Stimulated activated CD8-positive, alpha-beta memory T cell treated with anti-CD3 and anti-CD28 coated beads, Interleukin-4, amount 100 ng/mL, for 48 hours (primary cell): ENCODE measurements around the gene HORMAD1.
A peak's percentile ranks its signal among the peaks of the same experiment; 100 is the strongest.
"Not testable (repeated sequence)": the region's sequence is repeated elsewhere in the genome, so short reads cannot be mapped to it uniquely, and the experiment has no call there.

Experiments
- DNase-seq: peaks from one replicate; pipeline ENCODE4 v3.0.0-alpha.2; 2020

HORMAD1 gene

DNA sequence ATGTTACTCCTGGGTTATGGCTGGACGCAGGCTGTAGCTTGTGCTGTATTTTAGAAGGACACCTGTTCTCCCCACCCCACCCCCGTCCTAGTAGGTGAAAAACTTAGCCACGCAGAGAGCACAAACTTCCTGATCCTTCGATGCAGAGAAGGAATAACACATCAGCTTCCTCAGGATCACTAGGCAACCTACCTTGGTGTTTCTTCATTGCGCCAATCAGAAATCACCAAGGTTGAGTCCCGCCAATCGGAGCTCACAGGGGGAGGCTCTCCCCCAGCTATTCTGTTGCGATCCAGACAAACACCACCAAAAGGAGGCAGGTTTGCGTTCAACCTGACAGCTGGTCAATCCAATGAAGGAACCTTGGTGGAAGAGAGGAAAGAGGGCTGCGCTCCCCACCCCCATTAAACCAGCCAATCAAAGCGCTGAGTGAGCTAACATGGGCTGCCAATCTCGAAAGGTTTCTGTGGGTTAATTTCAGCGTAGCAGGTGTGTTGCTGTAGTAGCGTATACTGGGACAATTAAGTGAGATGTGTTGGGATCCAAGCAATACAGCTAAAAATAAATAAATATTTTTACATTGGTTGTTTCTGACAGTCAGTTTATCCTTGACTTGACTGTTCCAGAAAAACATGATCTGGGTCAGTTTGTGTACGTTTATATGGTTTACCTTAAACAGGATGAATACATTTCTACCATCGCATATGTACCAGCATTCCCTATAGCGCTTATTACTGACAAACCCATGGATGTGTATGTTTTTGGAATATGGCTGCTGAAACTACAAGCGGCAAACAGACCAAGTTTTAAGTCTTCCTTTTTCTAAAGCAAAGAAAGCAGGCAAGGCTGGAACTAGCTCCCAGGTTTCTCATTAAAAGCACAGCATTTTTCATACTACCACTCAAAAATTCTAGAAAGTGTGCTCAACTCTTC, 23.4 kb downstream of the HORMAD1 start, which contains the start of gene GOLPH3L:
Gene GOLPH3L, minus strand, starts transcription at position 160 of the 933 bp plus-strand sequence. CDS start 2,316 bp downstream, outside the sequence.
- DNase-seq: peak; percentile 88

DNA sequence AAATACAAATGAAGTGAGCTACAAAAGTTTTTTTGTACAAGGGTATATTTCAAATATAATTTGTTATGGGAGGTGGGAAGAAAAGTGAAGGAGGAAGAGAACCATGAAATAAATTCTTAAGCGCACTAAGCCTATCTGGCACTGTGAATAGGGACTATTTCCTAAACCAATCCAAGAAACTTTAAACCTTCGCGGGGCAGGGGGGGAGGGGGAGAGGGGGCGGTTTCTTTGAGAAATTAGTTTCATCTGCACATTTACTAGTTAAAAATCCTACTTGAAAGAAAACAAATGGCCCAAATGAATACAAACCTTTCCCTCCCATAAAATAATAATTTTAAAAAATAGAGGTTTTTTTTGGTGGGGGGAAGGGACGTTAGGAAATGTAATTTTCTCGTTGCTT, 24.1 kb downstream of the HORMAD1 start:
- no peak for DNase-seq

DNA sequence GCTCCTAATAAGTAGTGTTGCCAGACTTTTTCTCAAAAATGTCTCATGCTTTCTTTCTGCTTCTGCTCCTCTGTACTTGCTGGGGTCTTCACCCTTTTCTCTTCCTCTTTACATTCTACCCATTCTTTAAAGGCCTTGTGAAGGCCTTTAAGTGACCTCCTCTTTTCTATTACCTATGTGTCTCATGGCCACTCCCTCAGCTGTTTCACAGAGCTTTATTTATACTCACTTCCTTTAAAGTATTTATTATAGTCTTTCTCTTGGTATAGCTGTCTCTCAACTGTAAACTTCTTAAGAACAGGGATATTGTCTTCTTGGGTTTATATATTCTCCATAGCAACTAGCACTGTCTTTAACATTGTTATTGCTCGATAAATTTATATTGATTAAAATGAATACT, 24.5 kb downstream of the HORMAD1 start:
- DNase-seq: no peak

DNA sequence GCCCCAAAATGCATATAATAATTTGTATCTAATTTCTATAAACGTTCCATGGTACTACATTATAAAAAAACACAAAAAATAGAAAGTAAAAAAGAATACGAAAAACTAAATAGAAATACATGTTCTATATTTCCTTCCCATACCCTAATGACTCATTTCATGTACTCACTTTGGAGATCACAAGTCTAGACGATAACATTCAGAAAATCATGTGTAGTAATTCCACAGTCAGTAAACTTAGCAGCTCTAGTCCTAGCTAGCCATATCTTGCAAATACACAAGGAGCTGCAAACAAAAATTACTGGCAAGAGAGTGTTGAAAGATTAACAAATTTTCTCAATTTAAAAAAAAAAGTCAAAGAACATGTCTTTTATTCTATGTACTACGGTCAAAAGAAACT, 25.1 kb downstream of the HORMAD1 start:
- no peak for DNase-seq

DNA sequence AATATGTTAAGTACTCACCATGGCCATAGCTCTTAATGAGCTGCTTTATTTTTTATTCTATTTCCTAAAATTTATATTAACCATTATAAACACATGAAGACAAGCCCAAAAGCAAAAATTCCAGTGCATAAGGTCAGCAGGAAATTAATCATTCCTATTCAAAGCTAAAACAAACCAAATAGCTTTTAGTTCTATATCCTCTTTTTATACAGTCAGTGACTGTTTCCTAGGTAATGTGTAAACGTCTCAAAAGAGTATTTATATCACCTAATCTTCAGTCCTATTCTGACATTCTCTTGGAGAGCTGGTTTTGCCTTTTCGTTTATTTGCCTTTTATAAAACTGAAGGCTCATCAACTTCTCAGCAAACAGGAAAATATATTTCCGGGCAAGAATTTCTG, 28.0 kb downstream of the HORMAD1 start:
- no peak for DNase-seq

DNA sequence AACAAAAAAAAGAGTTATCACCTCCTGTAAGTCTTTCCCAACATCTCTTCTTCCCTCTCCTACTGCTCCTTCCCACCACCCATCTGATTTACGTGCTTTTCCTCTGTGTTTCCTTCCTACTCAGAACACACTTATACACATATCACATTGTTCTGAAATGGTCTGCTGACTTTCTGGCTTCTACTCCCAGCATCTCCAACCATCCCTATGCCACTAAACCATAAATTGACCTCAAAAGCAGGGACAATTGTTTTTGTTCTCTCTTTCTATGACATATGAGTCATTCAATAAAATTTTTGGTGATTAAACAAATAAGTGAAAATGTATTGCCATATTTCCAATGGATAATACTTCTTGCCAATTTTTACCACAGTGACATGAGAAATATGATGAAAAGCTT, 31.9 kb downstream of the HORMAD1 start:
- DNase-seq: no peak

DNA sequence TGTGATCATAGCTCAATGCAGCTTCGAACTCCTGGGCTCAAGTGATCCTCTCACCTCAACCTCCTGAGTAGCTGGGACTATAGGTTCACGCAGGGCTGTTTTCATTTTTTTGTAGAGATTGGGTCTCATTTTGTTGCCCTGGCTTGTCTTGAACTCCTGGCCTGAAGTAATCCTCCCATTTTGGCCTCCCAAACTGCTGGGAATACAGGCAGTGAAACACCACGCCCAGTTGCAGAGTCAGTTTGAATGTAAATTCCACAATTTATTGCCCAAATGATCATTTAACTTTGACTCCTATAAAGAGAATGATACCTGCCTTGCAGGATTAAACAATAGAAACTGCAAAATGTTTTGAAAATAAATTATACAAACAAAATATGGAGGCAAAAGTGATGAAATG, 34.4 kb downstream of the HORMAD1 start:
- no peak for DNase-seq

DNA sequence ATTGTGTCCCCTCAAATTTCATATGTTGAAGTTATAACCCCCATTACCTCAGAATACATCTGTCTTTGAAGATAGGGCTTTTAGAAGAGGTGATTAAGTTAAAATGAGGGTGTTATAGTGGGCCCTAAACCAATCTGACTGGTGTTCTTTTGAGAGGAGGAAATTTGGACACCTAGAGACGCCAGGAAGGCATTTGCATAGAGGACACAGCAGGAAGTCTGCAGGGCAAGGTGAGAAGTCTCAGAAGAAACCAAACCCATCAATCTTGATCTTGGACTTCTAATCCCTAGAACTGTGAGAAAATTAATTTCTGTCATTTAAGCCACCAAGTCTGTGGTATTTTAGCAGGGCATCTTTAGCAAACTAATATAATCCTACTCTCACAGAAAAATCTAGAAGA, 36.8 kb downstream of the HORMAD1 start:
- no peak for DNase-seq

DNA sequence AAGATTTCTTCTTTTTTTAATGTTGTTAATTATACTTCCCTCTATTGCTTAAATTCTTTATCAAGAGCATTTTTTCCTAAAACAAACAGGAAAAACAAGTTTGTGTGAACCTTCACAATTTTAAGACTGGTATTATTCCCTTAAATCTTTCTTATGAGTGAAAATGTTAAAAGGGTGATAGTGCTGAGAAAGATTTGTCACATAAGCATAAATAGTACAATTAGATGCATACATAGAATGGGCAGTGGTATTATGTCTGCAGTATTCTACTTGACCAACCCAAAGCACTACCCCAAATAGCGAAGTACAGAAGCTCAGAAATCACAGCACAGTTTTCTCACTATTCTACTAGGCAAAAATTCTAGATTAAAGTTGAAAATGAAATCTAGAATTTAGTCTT, 41.7 kb downstream of the HORMAD1 start:
- no peak for DNase-seq

DNA sequence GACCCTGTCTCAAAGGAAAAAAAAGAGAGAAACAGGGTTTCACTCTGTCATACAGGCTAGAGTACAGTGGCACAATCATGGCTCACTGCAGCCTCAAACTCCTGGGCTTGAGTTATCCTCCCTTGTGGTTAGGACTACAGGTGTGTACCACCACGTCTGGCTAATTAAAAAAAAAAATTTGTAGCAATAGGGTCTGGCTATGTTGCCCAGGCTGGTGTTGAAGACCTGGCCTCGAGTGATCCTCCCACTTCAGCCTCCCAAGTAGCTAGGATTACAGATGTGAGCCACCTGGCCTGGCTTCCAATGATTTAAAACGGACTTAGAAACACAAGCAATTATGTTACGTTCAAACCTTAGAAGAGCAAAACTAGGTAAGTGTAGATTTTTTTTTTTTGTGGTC, 45.8 kb downstream of the HORMAD1 start:
- DNase-seq: no peak

DNA sequence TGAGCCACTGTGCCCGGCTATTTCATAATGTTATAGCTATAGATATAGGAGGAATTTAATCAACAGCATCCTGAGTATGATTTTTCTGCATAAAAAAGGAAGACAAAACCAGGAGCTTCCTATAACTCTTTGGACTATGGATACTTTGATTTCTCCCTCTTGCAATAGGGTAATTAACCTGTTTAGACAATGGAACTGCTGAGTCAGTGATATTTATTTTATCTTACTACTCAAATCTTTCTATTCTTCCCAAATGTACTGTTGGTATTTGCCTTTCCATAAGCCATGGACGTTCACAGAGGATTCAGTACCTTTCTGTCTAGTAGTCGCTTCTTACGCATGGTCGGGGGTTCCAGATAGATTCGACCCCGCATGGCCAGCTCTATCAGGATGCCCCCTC, 57.4 kb downstream of the HORMAD1 start:
- no peak for DNase-seq

DNA sequence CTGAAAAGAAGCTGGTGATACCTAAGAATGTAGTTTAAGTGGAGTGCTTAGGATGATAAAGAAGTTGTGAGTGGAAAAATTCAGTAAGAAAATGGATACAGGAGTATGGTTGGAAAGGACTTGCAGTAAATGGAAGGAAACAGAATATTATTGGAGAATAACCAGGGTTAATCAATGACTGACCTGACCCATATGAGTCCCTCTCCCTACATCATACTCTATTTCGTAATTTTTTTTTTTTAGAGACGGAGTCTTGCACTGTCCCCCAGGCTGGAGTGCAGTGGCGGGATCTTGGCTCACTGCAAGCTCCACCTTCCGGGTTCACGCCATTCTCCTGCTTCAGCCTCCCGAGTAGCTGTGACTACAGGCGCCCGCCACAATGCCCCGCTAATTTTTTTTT, 57.9 kb downstream of the HORMAD1 start:
- DNase-seq: no peak

DNA sequence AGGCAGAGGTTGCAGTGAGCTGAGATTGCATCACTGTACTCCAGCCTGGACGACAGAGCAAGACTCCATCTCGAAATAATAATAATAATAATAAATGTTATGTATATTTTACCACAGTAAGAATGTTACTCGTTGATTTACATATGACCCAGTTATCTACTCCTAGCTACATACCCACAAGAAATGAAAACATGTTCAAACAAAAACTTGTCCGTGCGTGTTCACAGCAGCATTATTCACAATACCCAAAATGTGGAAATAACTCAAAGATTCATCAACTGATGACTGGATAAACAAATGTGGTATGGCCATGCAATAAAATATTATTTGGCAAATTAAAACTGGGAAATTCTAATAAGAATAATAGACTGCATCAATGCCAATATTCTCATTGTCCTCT, 59.5 kb downstream of the HORMAD1 start:
- DNase-seq: no peak

DNA sequence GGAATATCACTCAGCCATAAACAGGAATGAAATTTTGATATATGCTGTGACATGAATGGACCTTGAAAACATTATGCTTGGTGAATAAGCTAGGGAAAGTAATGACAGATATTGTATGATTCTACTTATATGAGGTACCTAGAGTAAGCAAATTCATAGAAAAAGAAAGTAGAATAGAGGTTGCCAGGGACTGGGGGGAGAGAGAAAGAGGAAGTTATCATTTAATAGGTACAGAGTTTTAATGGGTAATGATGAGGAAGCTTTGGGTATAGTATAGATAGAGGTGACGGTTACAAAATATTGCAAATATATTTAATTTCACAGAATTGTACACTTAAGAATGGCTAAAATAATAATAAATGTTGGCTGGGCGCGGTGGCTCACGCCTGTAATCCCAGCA, 60.1 kb downstream of the HORMAD1 start:
- no peak for DNase-seq

DNA sequence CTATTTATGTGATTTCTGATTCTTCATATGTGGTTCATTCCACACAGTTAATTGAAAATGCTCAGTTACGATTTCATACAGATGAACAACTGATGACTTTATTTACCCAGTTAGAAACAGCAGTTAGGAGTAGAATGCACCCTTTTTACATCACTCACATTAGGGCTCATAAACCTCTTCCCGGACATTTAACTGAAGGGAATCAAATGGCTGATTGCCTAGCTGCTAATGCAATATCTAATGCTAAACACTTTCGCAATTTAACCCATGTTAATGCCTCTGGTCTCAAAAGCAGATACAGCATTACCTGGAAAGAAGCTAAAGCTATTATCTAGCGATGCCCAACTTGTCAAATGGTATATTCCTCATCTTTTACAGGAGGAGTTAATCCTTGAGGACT, 63.6 kb downstream of the HORMAD1 start:
- DNase-seq: not testable (repeated sequence)

DNA sequence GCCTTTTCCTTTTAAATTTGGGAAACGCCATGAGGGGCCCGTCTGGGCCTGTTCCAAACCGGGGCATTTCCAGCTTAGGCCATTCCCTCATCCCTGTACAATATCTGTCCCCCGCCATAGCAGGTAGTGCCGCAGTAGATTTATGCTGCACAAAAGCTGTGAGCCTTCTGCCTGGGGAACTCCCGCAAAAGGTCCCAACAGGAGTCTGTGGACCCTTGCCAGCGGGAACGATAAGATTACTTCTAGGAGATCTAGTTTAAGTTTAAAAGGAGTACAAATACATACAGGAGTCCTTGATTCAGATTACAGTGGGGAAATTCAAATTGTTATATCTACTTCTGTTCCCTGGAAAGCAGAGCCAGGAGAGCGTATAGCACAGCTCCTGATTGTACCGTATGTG, 66.1 kb downstream of the HORMAD1 start:
- not testable (repeated sequence) for DNase-seq

DNA sequence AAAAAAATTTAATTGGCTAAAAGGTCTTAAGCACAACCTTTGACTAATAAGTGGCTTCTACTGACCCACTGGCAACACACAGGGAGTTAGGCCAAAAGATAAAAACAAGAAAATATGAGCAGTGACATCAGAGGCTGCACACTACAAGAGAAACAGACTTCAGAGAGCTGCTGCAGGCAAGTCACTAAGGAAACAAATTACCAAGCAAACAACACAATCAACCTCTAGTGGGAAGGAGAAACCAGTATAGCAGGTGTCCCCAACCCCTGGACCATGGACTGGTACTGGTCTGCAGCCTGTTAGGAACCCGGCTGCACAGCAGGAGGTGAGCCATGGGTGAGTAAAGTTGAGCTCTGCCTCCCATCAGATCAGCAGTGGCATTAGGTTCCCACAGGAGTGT, 70.5 kb downstream of the HORMAD1 start:
- DNase-seq: no peak

DNA sequence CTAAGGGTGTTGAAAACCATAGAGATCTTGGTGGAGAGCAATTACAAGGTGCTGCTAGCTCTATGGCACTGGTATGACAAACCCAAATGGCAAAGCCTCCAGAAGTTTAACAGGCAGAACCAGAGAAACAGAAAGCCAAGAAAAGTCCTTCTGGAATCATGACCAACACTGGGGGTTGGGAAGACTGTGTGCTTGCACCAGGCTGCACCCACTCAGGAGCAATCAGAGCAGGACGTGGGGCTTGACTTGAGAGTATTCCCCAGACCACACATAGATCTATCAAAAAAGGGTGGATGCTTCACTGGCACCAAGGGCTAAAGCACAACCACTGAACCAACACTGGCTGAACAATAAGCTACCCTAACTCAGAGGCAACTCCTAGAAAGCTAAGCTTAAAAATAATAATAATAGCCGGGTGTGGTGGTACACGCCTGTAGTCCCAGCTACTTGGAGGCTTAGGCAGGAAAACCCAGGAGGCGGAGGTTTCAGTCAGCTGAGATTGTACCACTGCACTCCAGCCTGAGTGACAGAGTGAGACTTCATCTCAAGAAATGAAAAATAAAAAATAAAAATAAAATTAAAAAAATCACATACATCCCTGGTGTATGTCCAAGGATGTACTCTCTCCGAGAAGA, 71.1 kb downstream of the HORMAD1 start:
- DNase-seq: no peak
